PFSK-1 (cell line): ENCODE data around the gene UHMK1.

ENCODE experiments used
- FOXP2 ChIP-seq: optimal IDR thresholded peaks from 2 replicates; pipeline ENCODE3; 2011; ENCODE audit warnings: borderline replicate concordance, control low read depth, inconsistent platforms; ENCODE audit not compliant: insufficient read depth; ENCODE audit errors: extremely low read length, extremely low read depth
- POLR2AphosphoS5 ChIP-seq: IDR thresholded peaks from 2 replicates; pipeline ENCODE4 v1.6.1; 2012; ENCODE audit warnings: low read depth, mild to moderate bottlenecking, control low read depth, low read length, moderate library complexity
- REST ChIP-seq, 2 experiments: IDR thresholded peaks; 2 replicates each; pipeline versions ENCODE4 v1.6.1 to v1.8.0; 2011 to 2012; ENCODE audit warnings: low read depth in 2 of 2, low read length in 2 of 2, control low read depth in 1 of 2, inconsistent platforms in 1 of 2, mild to moderate bottlenecking in 1 of 2, moderate library complexity in 1 of 2; ENCODE audit not compliant: insufficient read depth in 1 of 2
- SIN3A ChIP-seq: IDR thresholded peaks from 2 replicates; pipeline ENCODE4 v1.6.1; 2012; ENCODE audit warnings: mild to moderate bottlenecking, low read length, moderate library complexity, borderline replicate concordance; ENCODE audit not compliant: insufficient read depth
- TAF1 ChIP-seq: IDR thresholded peaks from 2 replicates; pipeline ENCODE4 v1.6.1; 2012; ENCODE audit warnings: low read length, control low read depth, borderline replicate concordance; ENCODE audit not compliant: insufficient read depth

Gene UHMK1

DNA sequence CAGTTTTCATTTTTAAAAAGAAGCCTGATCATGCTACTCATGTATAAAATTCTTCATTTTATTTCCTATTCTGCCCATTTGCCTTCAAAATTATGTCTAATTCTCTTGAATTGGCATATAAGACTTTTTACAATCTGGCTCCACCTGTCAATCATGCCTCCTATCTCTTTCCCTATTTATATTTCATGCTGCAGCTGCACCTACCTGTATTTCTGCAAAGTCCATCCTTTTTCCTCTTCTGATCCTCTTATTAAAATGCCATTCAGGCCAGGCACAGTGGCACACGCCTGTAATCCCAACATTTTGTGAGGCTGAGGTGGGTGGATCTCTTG is 33.3 kb downstream of the UHMK1 start:
- TF ChIP-seq TAF1 (no peak), POLR2AphosphoS5 (no peak), SIN3A (no peak)

GRCh38 chr1:162535501-162535900 is 37.9 kb downstream of the UHMK1 start:
- TF ChIP-seq FOXP2 (no peak), SIN3A (no peak), POLR2AphosphoS5 (no peak), TAF1 (no peak), REST (IDR thresholded peaks at IDR 0.05; ENCODE audit: insufficient read depth in 1 of 2, low read depth in 2 of 2, low read length in 2 of 2) (no peak)

DNA sequence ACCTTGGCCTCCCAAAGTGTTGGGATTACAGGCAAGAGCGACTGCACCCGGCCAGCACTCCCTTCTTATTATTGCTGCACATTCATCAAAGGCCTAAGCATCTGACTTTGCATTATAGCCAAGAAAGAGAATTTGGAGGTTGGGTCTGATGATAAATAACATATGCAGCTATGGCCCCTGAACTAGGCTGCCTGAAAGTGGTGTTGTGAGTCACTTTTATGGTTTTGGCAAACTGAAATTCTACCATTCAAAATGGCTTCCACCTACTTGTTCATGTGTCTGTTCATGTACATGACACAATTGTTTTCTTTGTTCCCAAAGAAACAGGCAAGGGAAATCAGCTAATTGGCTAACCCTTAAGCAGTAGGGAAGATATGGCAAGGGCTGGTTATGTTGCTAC is 38.9 kb downstream of the UHMK1 start:
- no peak for TF ChIP-seq SIN3A
- no peak for TF ChIP-seq FOXP2
- no peak for TF ChIP-seq REST (IDR thresholded peaks at IDR 0.05; ENCODE audit: insufficient read depth in 1 of 2, low read depth in 2 of 2, low read length in 2 of 2)
- no peak for TF ChIP-seq TAF1
- no peak for TF ChIP-seq POLR2AphosphoS5

- TF ChIP-seq SIN3A, result no peak
- no peak for TF ChIP-seq TAF1
- TF ChIP-seq FOXP2, result no peak
- no peak for TF ChIP-seq POLR2AphosphoS5
These were observed 39.6 kb downstream of the UHMK1 start for GRCh38 chr1:162537216-162537615.

- no peak for TF ChIP-seq POLR2AphosphoS5
- TF ChIP-seq TAF1, result no peak
- no peak for TF ChIP-seq REST (IDR thresholded peaks at IDR 0.05; ENCODE audit: insufficient read depth in 1 of 2, low read depth in 2 of 2, low read length in 2 of 2)
- TF ChIP-seq SIN3A, result no peak
- no peak for TF ChIP-seq FOXP2
These were observed 41.3 kb downstream of the UHMK1 start for GRCh38 chr1:162538815-162539431.

DNA sequence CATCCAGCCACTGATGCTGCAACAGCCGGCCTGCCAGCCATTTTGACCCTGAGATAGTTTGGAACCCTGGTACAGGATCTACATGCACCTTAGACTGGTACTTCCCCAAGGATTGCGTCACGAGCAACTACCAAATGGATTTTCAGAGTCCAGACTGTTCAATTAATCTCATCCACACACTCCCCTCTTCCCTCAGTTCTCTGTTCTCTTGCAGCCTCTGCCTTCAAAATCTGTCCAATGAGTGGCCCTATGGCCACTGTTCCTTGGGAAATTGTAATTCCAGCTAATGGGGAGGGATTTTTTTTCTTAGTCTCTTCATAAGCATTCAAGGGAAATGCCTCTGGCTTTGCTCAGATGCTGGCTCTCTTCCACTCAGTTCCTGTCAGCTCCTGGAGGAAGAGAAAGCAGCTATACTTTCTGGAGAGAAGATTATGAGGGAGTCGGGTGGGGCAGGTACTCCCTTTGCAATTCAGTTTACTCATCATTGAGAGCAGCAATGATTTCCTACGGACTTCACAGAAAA is 44.1 kb downstream of the UHMK1 start:
- TF ChIP-seq FOXP2 (no peak), SIN3A (no peak), REST (IDR thresholded peaks at IDR 0.05; ENCODE audit: insufficient read depth in 1 of 2, low read depth in 2 of 2, low read length in 2 of 2) (no peak), TAF1 (no peak), POLR2AphosphoS5 (no peak)
